T-helper 22 cell (primary cell): ENCODE measurements around the gene GNG13.
"Not testable (repeated sequence)": the region's sequence is repeated elsewhere in the genome, so short reads cannot be mapped to it uniquely, and the experiment has no call there.

Experiments
- DNase-seq: peaks from one replicate; pipeline ENCODE4 v3.0.0-alpha.2; 2020; ENCODE audit warnings: low read depth

The GNG13 gene

DNA sequence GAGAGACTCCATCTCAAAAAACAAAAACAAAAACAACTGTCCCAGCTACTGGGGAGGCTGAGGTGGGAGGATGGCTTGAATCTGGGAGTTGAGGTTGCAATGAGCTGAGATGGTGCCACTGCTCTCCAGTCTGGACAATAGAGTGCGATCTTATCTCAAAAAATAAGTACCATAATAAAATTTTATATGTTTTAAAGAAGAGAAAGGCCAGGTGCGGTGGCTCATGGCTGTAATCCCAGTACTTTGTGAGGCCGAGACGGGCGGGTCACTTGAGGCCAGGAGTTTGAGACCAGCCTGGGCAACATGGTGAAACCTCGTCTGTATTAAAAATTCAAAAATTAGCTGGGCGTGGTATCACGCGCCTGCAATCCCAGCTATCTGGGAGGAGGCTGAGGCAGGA, 23.7 kb downstream of the GNG13 start:
- no peak for DNase-seq

DNA sequence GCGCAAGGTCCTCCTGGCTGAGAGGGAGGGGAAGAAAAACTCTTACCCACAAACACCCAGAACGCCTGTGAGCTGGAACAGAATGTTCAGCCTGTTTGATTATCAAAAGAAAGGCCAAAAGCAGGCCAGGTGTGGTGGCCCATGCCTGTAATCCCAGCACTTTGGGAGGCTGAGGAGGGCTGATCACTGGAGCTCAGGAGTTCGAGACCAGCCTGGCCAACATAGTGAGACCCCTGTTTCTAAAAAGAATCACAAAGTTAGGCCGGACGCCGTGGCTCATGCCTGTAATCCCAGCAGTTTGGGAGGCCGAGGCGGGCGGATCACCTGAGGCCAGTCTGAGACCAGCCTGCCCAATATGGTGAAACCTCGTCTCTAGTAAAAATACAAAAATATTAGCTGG, 24.2 kb downstream of the GNG13 start:
- not testable (repeated sequence) for DNase-seq

DNA sequence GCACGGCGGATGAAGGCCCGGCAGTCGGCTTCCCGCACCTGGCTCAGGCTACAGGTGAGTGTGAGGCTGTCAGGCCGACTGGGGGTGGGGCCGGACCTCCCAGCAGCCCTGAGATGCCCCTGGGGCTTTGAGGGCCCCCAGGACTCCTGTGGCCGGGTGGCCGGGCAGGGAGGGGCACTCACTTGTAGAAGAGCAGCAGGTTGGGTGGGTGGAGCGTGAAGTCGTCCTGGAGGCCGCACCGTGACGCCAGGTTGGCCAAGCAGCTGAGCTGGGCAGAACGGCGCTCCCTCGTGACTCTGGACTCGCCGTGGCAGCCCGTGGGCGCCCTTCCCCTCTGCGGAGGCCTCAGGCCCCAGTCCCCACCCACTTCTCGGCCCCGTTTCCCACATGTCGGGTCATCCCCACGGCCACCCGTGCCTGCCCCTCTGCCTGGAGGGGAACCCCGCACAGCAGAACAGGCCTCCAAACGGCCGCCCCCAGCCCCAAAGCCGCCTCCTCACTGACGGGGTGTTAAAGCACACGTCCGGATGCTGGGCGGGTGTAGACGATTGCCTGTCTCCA, 25.2 kb downstream of the GNG13 start:
- no peak for DNase-seq

DNA sequence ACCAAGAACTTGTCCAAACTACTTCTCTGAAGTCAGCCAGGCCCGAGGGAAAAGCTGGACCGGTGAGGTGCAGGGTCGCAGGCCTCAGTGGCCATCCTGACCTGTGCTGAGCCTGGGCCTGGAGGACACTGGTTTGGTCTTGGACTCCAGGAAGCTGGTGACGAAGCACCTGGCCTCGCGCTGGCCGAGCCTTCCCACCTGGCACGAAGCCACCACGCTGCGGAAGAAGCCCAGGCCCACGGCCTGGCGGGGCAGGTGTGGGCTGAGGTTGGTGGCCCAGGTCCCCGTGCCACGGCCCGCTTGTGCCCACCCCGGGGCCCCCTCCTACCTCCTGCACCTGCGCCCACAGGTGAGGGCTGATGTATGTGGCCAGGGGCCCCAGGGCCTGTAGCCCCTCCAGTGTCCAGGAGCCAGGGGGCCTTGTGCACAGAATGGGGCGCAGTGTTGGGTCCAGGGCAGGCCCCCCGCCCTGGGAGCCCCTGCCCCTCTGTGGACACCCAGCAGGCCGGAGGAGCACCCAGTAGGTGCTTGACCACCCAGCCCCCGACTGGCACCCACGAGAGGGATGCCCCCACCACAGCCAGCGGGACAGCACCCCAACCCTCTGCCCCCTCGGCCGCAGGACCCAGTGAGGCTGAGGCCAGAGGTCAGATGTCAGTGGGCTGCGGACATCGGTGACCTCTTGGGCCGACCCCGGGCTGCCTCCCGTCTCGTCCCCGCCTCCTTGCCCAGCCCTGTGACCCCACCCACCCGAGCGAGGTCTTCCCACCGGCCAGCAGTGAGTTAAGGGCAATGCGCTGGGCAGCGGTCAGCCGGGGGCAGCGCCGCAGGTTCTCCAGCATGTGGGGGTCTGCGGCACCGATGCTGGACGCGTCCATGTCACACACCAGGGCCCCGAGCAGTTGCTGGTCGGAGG, 26.2 kb downstream of the GNG13 start:
- DNase-seq, result no peak

DNA sequence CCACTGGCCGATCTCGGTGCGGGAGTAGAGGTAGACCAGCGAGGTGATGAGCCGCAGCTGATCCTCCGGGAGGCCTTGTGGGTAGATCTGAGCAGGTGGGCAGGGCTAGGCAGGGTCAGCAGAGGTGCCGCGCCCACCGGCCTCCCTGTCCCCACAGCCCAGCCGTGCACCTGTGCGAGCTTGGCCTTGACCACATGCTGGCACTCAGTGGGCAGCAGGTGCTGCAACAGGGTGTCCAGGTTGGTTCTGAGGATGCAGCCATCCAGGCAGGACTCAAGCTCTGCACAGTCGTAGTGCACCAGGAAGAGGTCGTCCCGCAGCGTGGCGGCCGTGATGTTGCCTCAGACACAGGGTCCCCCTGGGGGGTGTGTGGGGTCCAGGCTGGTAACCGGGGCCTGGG, 27.6 kb downstream of the GNG13 start:
- DNase-seq, result no peak

DNA sequence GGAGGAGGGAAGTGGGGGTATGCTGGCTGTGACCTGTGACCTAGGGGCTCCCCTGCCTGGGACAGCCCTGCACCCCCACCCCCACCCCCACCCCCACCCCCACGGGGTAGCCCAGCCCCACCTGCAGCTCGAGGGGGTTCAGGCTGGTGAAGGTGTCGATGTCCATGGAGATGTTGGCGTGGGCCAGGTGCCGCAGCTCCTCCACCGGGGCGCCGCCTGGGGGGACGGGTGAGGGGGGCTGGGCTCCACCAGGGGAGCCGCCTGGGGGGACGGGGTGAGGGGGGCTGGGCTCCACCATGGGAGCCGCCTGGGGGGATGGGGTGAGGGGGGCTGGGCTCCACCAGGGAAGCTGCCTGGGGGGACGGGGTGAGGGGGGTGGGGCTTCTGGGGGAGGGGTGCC, 30.1 kb downstream of the GNG13 start:
- no peak for DNase-seq

DNA sequence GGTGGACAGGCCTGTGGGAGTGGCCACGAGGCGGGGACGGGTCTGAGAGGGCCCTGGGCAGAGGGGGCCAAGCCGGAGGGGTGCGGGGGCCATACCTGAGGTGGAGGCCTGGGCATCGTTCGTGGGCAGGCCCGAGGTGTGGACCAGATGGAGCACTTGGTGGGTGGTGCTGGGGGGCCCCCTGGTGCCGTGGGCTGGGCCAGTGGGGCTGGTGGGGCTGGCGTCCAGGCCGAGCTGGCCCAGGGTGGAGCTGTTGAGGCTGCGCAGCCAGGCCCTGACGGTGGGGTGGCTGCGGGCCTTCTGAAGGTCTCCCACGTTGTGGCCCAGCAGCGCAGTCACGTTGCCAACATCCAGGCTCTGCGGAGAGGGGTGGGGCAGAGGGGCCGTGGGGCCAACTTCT, 30.6 kb downstream of the GNG13 start:
- DNase-seq, result no peak

DNA sequence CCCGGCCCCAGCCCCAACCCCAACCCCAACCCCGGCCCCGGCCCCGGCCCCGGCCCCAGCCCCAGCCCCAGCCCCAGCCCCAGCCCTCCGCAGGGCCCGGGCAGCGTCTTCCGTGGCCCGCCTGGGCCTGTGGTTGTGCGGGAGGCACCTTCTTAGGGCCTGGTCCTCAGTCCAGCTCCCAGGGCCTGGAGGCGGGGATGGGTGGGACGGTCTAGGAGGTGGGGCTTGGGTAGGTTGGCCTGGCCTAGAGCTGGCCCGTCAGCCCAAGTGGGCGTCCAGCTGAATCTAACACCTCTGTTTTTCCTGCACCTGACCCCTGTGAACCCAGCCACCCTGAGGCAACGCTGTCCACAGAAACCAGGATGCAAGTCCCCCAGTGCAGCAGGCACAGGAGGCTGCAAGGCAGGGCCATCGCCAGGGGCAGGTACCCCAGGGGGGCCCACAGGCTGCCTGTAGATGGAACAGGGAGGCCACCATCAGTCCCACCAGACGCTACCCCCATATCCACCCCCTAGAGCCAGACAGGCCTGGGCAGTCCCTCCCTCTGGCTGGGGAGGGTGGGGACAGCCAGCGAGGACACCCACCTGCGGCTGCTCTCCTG, 31.2 kb downstream of the GNG13 start:
- DNase-seq, result no peak

DNA sequence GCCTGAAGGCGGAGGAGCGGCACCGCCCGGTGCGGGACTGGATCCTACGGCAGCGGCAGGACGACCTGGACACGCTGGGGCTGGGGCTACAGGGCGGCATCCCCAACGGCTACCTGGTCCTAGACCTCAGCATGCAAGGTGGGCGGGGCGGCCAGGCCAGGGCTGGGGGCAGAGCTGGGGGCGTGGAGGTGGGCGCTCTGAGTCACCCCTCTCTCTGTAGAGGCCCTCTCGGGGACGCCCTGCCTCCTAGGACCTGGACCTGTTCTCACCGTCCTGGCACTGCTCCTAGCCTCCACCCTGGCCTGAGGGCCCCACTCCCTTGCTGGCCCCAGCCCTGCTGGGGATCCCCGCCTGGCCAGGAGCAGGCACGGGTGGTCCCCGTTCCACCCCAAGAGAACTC, 32.1 kb downstream of the GNG13 start:
- no peak for DNase-seq

DNA sequence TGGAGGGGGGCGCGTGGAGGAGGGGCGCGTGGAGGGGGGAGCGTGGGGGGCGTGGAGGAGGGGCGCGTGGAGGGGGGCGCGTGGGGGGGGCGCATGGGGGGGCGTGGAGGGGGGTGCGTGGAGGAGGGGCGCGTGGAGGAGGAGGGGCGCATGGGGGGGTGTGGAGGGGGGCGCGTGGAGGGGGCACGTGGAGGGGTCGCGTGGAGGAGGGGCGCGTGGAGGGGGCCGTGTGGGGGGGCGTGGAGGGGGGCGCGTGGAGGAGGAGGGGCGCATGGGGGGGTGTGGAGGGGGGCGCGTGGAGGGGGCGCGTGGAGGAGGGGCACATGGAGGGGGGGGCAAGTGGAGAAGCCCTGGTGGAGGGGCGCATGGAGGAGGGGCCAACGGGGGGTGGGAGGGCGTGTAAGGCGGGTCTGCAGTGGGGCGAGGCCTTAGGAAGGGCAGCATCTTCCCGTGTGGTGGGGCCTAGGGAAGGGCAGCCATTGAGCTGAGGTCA, 32.7 kb downstream of the GNG13 start:
- DNase-seq, result no peak

DNA sequence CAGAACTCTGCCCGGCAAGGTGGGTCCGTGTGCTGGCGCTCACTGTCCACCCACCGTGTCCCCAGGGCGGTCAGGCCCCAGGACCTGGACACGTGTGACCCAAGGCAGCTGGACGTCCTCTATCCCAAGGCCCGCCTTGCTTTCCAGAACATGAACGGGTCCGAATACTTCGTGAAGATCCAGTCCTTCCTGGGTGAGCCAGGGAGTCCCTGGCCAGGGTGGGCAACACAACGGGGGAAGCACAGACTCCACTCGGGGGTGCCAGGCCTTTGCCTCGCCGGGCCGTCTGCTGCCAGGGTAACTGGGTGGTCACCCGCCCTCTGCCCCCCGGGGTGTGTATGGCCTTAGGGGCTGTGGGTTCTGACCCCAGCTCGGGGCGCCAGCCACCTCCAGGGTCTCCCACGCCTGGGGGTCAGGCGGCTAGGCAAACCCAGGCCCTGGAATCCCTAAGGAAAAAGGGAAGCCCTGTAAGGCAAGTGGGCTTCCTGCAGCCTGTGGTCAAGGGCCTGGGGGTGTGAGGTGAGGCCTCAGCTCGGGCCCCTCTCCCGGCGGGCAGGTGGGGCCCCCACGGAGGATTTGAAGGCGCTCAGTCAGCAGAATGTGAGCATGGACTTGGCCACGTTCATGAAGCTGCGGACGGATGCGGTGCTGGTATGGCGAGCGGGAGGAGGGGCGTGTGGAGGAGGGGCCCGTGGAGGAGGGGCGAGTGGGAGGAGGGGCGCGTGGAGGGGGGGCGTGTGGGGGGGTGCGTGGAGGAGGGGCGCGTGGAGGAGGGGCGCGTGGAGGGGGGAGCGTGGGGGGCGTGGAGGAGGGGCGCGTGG, 33.5 kb downstream of the GNG13 start:
- DNase-seq, result no peak

DNA sequence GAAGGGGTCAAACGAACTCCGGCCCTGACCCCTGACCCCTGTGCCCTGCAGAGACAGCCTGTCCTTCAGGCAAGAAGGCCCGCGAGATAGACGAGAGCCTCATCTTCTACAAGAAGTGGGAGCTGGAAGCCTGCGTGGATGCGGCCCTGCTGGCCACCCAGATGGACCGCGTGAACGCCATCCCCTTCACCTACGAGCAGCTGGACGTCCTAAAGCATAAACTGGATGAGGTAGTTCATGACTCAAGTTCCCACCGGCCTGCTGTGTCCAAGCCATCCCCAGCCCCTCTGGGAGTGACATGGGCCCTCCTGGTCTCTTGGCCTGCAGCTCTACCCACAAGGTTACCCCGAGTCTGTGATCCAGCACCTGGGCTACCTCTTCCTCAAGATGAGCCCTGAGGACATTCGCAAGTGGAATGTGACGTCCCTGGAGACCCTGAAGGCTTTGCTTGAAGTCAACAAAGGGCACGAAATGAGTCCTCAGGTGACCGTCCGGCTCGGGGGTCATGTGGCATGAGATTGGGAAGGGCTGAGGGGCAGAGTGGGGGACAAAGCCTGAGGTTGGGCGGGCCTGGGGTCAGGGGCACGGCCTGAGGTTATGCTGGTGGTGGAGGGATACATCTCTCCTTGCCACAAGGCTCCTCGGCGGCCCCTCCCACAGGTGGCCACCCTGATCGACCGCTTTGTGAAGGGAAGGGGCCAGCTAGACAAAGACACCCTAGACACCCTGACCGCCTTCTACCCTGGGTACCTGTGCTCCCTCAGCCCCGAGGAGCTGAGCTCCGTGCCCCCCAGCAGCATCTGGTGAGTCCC, 34.3 kb downstream of the GNG13 start:
- DNase-seq, result no peak

DNA sequence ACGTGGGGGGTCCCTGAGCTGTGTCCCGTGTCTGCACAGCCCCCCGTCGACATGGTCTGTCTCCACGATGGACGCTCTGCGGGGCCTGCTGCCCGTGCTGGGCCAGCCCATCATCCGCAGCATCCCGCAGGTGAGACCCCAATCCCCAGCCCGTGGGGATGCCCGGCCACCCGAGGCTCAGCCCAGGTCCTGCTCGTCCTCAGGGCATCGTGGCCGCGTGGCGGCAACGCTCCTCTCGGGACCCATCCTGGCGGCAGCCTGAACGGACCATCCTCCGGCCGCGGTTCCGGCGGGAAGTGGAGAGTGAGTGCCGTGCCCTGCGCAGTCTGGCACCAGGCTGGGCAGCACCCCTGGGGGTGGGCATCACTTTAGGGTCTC, 35.1 kb downstream of the GNG13 start:
- DNase-seq, result no peak

DNA sequence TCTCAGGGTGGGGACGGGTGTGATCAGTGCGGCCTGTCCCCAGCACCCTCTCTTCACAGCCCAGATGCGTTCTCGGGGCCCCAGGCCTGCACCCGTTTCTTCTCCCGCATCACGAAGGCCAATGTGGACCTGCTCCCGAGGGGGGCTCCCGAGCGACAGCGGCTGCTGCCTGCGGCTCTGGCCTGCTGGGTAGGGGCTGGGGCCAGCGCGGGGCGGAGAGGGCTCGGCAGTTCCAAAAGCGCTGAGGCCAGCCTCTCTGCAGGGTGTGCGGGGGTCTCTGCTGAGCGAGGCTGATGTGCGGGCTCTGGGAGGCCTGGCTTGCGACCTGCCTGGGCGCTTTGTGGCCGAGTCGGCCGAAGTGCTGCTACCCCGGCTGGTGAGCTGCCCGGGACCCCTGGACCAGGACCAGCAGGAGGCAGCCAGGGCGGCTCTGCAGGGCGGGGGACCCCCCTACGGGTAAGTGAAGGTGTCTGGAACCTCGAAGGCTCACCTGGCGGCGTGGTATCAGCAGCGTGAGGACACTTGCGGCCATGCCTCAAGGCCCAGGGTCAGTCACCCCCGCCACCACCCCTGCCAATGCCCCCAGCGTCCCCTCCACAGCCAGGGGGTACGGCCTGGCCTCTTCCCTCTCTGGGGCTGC, 35.6 kb downstream of the GNG13 start:
- no peak for DNase-seq

DNA sequence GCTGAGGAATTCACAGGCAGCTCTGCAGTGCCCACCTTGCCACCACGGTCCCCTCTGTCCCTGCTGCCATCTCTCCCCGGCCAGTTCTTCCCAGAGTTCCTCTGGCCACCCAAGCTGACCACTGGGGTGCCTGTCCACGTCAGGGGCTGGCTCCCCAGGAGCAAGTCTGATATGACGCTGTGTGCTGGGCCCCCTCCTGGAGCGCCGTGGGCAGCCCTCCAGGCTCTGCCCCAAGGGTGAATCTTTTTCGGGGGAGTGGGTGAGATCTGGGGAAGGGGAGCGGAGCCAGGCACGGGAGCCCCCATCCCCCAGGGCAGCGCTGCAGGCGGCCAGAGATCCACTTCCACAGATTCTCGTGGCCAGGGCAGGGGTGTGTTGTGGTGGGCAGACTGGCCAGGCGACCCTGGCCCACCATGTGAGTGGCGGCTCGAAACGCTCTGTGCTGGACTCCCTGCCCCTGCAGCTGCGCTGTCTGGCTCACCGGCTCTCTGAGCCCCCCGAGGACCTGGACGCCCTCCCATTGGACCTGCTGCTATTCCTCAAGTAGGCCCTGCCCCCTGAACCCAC, 36.3 kb downstream of the GNG13 start:
- no peak for DNase-seq

DNA sequence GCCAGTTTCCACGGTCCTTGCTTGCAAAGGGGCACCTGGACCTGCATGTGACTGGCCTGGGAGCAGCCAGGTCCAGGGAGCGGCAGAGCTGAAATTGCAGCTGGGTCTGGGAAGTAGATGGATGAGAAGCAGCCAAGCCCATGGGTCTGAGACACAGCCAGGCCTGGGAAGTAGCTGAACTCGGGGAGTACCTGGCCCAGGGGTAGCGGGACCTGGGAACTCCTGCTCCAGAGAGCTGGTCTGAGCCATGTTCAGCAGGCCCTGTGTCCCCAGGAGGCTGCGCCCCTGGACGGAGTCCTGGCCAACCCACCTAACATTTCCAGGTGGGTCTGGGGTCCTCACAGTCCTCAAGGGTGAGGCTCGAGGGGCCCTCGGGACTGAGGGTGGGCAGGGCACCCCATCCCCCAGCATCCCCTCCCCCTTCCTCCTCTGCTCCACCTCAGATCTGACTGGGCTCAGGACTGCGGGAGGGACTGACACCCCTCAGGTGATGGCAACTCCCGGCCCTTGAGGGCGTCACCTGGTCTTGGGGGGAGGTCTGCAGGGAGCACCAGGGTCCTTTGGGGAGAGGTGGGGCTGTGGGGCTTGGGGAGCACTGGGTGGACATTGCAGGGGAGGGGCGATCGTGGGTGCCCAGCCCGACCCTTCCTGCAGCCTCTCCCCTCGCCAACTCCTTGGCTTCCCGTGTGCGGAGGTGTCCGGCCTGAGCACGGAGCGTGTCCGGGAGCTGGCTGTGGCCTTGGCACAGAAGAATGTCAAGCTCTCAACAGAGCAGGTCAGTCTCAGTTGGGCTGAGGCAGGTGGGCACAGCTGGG, 37.0 kb downstream of the GNG13 start:
- DNase-seq, result no peak

DNA sequence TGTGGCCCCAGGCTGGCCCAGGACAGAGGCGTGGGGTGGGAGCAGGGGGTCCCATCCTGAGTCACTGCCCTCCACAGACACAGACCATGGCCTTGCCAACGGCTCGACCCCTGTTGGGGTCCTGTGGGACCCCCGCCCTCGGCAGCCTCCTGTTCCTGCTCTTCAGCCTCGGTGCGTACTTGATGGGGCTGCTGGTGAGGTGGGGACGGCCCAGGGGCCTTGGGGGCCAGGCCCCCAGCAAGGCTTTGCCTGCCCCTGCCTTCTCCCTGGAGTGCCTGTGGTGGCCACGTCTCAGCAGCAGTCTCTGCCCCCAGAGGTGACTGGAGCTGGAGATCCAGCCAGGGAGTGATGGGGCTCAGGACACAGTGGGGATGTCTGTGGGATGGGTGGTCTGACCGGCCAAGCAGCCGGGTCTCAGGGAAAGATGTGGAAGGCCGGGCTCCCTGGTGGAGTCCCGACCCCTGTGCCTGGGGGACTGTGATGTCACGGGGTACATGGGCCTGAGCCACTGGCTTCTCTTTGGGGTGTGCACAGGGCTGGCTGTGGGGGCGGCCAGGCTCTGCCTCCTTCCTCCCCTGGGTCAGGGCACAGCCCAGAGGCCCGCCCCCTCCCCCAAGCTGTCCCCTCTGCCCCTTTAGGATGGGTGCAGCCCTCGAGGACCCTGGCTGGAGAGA, 37.8 kb downstream of the GNG13 start:
- DNase-seq, result no peak

DNA sequence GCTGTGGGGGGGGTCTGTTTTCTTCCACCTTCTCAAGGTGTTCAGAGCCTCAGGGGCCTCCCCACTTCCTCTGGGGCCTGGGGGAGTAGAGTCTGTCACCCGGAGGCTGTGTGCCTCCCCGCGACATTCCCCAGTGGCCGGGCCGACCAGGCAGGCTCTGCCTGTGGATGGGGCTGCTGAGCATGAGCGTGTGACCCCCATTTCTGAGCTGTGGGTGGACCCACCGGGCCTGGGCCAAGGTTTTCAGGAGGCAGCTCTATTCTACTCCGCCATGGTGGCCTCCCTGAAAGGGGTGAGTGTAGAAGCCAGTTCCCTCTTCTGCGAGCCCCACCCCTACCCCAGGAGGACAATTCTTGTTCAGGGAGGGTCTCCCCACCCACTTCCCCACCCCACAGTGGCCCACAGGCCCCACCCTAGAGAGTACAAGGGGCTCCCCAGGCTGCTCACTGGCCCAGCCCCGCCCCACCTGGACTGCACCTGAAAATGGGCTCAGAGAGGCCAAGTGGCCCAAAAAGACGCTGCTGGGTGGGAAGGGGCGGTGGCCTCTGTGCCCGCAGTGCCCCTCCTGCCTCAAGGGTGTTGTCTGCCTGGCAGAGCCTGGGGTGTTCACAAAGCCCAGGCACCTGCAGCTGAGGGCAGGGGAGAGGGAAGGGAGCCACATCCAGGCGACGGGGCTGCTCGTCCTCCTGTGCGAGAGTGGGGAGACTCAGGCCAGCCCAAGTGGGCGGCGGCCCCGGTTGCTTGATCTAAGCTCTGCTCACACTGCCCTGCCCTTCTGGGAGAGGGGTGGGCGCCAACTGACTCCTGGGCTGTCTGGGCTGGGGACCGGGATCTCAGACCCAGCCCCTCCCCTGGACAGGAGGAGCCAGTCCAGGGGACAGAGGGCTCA, 38.7 kb downstream of the GNG13 start:
- no peak for DNase-seq
